Smooth muscle cell (in vitro differentiated cells): Measurements from ENCODE around the gene NDOR1. TPM values are rescaled to one million over a fixed set of nuclear protein-coding genes. Genes with fewer than 3 reads are reported as not detected.
A peak's percentile ranks its signal among the peaks of the same experiment; 100 is the strongest.

ENCODE experiments used
- DNase-seq: peaks from one replicate; lab custom pipeline; 2025; ENCODE audit not compliant: unreplicated experiment; lab: John Stamatoyannopoulos, UW
- H2AFZ ChIP-seq: fragments of 200-600 bp; sonication (generic); 2 replicates; pipeline ENCODE4 v1.6.0; 2016; ENCODE audit warnings: antibody characterized with exemption, low read depth, mild to moderate bottlenecking
- H3F3A ChIP-seq: fragments of 200-600 bp; sonication (generic); 2 replicates; pipeline ENCODE4 v1.6.0; 2017; ENCODE audit warnings: antibody characterized with exemption, low read depth
- H3K27ac ChIP-seq: fragments of 200-600 bp; sonication (generic); 2 replicates; pipeline ENCODE4 v1.5.1; 2016; ENCODE audit warnings: low read depth, mild to moderate bottlenecking
- H3K27me3 ChIP-seq: fragments of 200-600 bp; sonication (generic); 2 replicates; pipeline ENCODE4 v1.6.1; 2016; ENCODE audit warnings: low read depth, mild to moderate bottlenecking
- H3K36me3 ChIP-seq: fragments of 200-600 bp; sonication (generic); 2 replicates; pipeline ENCODE4 v1.5.1; 2016; ENCODE audit warnings: low read depth
- H3K4me1 ChIP-seq: fragments of 200-600 bp; sonication (generic); 2 replicates; pipeline ENCODE4 v1.5.1; 2016; ENCODE audit warnings: low read depth
- H3K4me2 ChIP-seq: fragments of 200-600 bp; sonication (generic); 2 replicates; pipeline ENCODE4 v1.6.0; 2016; ENCODE audit warnings: mild to moderate bottlenecking
- H3K4me3 ChIP-seq: fragments of 200-600 bp; sonication (generic); 2 replicates; pipeline ENCODE4 v1.5.1; 2016; ENCODE audit warnings: mild to moderate bottlenecking
- H3K79me2 ChIP-seq: fragments of 200-600 bp; sonication (generic); 2 replicates; pipeline ENCODE4 v1.6.0; 2016; ENCODE audit warnings: low read depth, mild to moderate bottlenecking
- H3K9ac ChIP-seq: fragments of 200-600 bp; sonication (generic); 2 replicates; pipeline ENCODE4 v1.6.0; 2016; ENCODE audit warnings: low read depth
- H3K9me3 ChIP-seq: fragments of 200-600 bp; sonication (generic); replicated peaks from 2 replicates; pipeline ENCODE4 v1.5.1; 2016; ENCODE audit warnings: low read depth
- H4K20me1 ChIP-seq: fragments of 200-600 bp; sonication (generic); 2 replicates; pipeline ENCODE4 v1.6.0; 2016; ENCODE audit warnings: low read depth
- CTCF ChIP-seq: fragments of 200-600 bp; sonication (generic); IDR thresholded peaks from 2 replicates; pipeline ENCODE4 v1.5.1; 2017; ENCODE audit warnings: borderline replicate concordance, mild to moderate bottlenecking, antibody characterized with exemption; ENCODE audit not compliant: insufficient read depth, poor library complexity, severe bottlenecking
- WGBS: methylation state at CpG from one replicate; pipeline ENCODE4 v1.1.7; 2016; ENCODE audit warnings: low lambda C conversion rate; 5-methylcytosine and 5-hydroxymethylcytosine counted together
- polyA plus RNA-seq: library from polyadenylated mRNA; unstranded; fragments of >200 nt; fragmentation: Nextera tagmentation; extraction: Ambion mirVana; gene quantifications from 2 replicates; pipeline ENCODE4 v1.2.1, GENCODE V29; 2016
- total RNA-seq: library from RNA; depleted of rRNA; stranded (reverse); fragments of >200 nt; gene quantifications from 2 replicates; pipeline ENCODE4 v1.2.3, GENCODE V29; 2014

NDOR1 gene
- total and polyA plus RNA-seq, 2 experiments from 2014 or later: 6.5 to 7.7 TPM

GRCh38 chr9:137254624-137255447, 49.3 kb downstream of the NDOR1 start, which contains the start of gene NELFB:
TSS of gene NELFB (plus strand) at chr9:137255327.
- no peaks in the 10 kb centered on the region for H3K27me3 ChIP-seq
- peak within 1 kb of the TSS; percentile 99 for H3K4me2 ChIP-seq
- peak within 1 kb of the TSS; percentile 65 for H3K9ac ChIP-seq
- 1% methylated on average over 26 of the region's 105 CpGs for WGBS
- H3F3A ChIP-seq: no peaks in the 10 kb centered on the region
- TF ChIP-seq CTCF: no peak
- peak within 1 kb of the TSS; percentile 99 for H2AFZ ChIP-seq
- no peak within 1 kb of the TSS for H3K27ac ChIP-seq
- H3K36me3 ChIP-seq: no peaks in the 10 kb centered on the region
- H3K4me3 ChIP-seq: peak within 1 kb of the TSS; percentile 97
- peaks cover 14% of the 10 kb centered on the region for H4K20me1 ChIP-seq
- H3K9me3 ChIP-seq: no peaks in the 10 kb centered on the region
- peaks cover 20% of the 10 kb centered on the region for H3K79me2 ChIP-seq
- peak; percentile 90 for DNase-seq
- H3K4me1 ChIP-seq: peaks cover 18% of the 10 kb centered on the region

- peaks cover 20% of the 10 kb centered on the region for H3K79me2 ChIP-seq
- peaks cover 18% of the 10 kb centered on the region for H3K4me1 ChIP-seq
- no peaks in the 10 kb centered on the region for H3F3A ChIP-seq
- no peaks in the 10 kb centered on the region for H3K27me3 ChIP-seq
- H3K9ac ChIP-seq: peak overlapping the region; percentile 65
- peaks cover 14% of the 10 kb centered on the region for H4K20me1 ChIP-seq
- 13% methylated on average over 18 of the region's 51 CpGs for WGBS
- H3K4me2 ChIP-seq: peak overlapping the region; percentile 91
- H2AFZ ChIP-seq: peak overlapping the region; percentile 83
- H3K4me3 ChIP-seq: peak overlapping the region; percentile 97
- no peak for TF ChIP-seq CTCF
- H3K36me3 ChIP-seq: no peaks in the 10 kb centered on the region
- no peak overlapping the region for H3K27ac ChIP-seq
- H3K9me3 ChIP-seq: no peaks in the 10 kb centered on the region
- no peak for DNase-seq
Measured at GRCh38 chr9:137255448-137256114, 50.1 kb downstream of the NDOR1 start.

GRCh38 chr9:137256362-137256761, 50.9 kb downstream of the NDOR1 start:
- H3K4me3 ChIP-seq: peak overlapping the region; percentile 97
- peaks cover 14% of the 10 kb centered on the region for H4K20me1 ChIP-seq
- no peaks in the 10 kb centered on the region for H3K27me3 ChIP-seq
- H3K79me2 ChIP-seq: peaks cover 20% of the 10 kb centered on the region
- peak overlapping the region; percentile 91 for H3K4me2 ChIP-seq
- H3K27ac ChIP-seq: no peak overlapping the region
- no peak overlapping the region for H3K9ac ChIP-seq
- H2AFZ ChIP-seq: no peak overlapping the region
- WGBS: 92% methylated on average over 15 of the region's 15 CpGs
- H3F3A ChIP-seq: no peaks in the 10 kb centered on the region
- H3K4me1 ChIP-seq: peaks cover 18% of the 10 kb centered on the region
- TF ChIP-seq CTCF: no peak
- H3K9me3 ChIP-seq: no peaks in the 10 kb centered on the region
- no peak for DNase-seq
- H3K36me3 ChIP-seq: no peaks in the 10 kb centered on the region
